ENCODE data around the gene NKAPL. TPM values are rescaled to one million over a fixed set of nuclear protein-coding genes. Genes with fewer than 3 reads are reported as not detected.

The NKAPL gene
- total and polyA plus RNA-seq, 2 of the 13 experiments (the other 11 are each of a cell fraction or from before 2014, with no cell fraction given): not detected

DNA sequence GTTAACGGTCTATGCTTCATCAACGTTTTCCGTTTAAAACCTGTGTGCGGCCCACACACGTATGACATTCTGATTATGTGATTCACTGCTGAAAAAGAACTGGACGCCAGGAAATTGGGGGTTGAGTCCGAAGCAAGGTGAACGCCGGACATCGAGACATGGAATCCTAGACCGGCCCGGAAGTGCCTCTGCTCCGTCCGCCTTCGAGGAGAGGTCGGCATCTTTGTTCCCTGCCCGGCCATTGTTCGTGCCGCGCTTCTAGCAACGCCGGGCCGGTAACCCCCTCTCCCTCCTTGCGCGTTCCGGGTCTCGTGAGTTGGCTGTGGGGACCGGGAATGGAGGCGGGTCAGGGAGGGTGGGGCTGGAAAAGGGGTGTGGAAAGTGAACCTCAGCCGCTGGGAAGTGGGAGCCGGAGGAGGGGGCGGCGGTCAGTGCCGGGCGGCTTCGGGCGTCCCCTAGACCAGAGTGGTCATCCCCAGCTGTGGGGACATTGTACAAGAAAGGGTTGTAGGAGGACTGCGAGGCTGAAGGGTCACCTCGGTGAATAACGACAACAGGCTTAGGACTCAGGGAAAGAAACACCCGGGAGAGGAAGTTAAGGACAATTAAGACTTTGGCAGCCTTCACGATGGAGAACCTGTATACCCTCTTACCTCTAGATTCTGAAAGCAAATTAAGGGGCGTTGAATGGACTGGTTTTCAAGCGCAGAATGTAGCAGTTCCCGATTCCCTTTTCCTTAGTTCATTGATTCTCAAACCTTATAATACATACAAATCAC is 33.9 kb upstream of the NKAPL start, which contains the start of gene ZSCAN9 (continued):
- TF ChIP-seq NRL (CRISPR knock-in tag; IDR thresholded peaks at IDR 0.05; ENCODE audit: borderline replicate concordance) (peak; percentile 96), ATF2 (CRISPR knock-in tag; IDR thresholded peaks at IDR 0.05) (peak; percentile 69), ZNF101 (CRISPR knock-in tag; IDR thresholded peaks at IDR 0.05; ENCODE audit: borderline replicate concordance, low read depth) (0 out of 2 replicates have a peak, but pooled peaks have one; percentile 68), ZNF121 (CRISPR knock-in tag; IDR thresholded peaks at IDR 0.05) (peak; percentile 59), ZNF629 (CRISPR knock-in tag; conservative IDR thresholded peaks at IDR 0.05) (no peak), JUN (CRISPR knock-in tag; IDR thresholded peaks at IDR 0.05) (peak; percentile 75; the same call in 1 of the 2 replicates), ATF3 (CRISPR knock-in tag; IDR thresholded peaks at IDR 0.05) (no peak), RFX3 (CRISPR knock-in tag; IDR thresholded peaks at IDR 0.05) (no peak), FOXC1 (CRISPR knock-in tag; IDR thresholded peaks at IDR 0.05; ENCODE audit: borderline replicate concordance) (0 out of 2 replicates have a peak, but pooled peaks have one; percentile 37), SRF (IDR thresholded peaks at IDR 0.05; ENCODE audit: low read depth, low read length) (peak; percentile 56; the same call in 1 of the 2 replicates), RXRA (CRISPR knock-in tag; IDR thresholded peaks at IDR 0.05) (peak; percentile 85), CC2D1A (CRISPR knock-in tag; IDR thresholded peaks at IDR 0.05) (peak; percentile 96; the same call in 1 of the 2 replicates), ZNF17 (CRISPR knock-in tag; IDR thresholded peaks at IDR 0.05) (no peak), RERE (CRISPR knock-in tag; IDR thresholded peaks at IDR 0.05; ENCODE audit: low read depth) (peak; percentile 42; the same call in 1 of the 2 replicates)
- TF ChIP-seq, protein P1, sequence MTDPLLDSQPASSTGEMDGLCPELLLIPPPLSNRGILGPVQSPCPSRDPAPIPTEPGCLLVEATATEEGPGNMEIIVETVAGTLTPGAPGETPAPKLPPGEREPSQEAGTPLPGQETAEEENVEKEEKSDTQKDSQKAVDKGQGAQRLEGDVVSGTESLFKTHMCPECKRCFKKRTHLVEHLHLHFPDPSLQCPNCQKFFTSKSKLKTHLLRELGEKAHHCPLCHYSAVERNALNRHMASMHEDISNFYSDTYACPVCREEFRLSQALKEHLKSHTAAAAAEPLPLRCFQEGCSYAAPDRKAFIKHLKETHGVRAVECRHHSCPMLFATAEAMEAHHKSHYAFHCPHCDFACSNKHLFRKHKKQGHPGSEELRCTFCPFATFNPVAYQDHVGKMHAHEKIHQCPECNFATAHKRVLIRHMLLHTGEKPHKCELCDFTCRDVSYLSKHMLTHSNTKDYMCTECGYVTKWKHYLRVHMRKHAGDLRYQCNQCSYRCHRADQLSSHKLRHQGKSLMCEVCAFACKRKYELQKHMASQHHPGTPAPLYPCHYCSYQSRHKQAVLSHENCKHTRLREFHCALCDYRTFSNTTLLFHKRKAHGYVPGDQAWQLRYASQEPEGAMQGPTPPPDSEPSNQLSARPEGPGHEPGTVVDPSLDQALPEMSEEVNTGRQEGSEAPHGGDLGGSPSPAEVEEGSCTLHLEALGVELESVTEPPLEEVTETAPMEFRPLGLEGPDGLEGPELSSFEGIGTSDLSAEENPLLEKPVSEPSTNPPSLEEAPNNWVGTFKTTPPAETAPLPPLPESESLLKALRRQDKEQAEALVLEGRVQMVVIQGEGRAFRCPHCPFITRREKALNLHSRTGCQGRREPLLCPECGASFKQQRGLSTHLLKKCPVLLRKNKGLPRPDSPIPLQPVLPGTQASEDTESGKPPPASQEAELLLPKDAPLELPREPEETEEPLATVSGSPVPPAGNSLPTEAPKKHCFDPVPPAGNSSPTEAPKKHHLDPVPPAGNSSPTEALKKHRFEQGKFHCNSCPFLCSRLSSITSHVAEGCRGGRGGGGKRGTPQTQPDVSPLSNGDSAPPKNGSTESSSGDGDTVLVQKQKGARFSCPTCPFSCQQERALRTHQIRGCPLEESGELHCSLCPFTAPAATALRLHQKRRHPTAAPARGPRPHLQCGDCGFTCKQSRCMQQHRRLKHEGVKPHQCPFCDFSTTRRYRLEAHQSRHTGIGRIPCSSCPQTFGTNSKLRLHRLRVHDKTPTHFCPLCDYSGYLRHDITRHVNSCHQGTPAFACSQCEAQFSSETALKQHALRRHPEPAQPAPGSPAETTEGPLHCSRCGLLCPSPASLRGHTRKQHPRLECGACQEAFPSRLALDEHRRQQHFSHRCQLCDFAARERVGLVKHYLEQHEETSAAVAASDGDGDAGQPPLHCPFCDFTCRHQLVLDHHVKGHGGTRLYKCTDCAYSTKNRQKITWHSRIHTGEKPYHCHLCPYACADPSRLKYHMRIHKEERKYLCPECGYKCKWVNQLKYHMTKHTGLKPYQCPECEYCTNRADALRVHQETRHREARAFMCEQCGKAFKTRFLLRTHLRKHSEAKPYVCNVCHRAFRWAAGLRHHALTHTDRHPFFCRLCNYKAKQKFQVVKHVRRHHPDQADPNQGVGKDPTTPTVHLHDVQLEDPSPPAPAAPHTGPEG (CRISPR knock-in tag; IDR thresholded peaks at IDR 0.05): no peak

Measured in HepG2 (cell line).